NCI-H526 treated with DMSO at 0.1 percent for 48 hours (cell line): ENCODE data around the gene DYNC2H1.
A peak's percentile ranks its signal among the peaks of the same experiment; 100 is the strongest.
"Not testable (repeated sequence)": the region's sequence is repeated elsewhere in the genome, so short reads cannot be mapped to it uniquely, and the experiment has no call there.

Experiments
- DNase-seq: peaks from one replicate; lab custom pipeline; 2025; lab: John Stamatoyannopoulos, UW

The DYNC2H1 gene

DNA sequence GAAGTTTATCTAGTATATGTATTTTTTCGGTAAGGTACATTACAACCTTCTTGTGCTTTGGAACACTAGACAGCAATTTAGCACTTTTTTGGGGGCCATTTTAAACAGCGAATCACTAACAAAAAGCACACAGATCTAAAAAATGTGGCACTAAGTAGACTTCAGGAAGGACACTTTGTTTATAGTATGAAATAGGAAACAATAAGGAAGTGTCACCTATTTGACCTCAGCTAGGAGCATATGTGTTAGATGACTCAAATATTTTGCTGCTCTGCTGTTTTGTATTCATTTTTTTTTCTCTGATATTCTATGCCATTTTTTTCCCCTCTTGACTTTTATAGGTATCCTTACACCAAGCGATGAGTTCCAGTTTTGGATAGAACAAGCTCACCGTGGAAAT is 5.6 kb downstream of the DYNC2H1 start:
- DNase-seq: no peak

DNA sequence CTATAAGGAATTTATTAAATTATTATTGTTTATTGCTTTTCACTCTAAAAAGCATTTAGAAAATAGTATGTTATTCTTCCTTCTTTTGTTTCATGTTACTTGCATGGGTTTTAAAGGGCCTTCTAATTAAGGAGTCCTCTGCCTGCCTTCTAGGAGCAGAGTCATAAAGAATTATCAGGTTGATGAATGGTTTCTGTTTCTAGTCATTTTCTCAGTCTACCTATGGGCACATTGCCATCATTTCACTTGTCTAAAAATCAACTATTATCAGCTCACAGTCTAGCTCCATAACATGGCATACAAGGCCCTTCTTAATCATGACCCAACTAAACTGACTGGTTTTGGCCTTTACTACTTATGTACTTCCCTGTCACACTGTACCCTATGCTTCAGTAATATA is 16.2 kb downstream of the DYNC2H1 start:
- DNase-seq: no peak

DNA sequence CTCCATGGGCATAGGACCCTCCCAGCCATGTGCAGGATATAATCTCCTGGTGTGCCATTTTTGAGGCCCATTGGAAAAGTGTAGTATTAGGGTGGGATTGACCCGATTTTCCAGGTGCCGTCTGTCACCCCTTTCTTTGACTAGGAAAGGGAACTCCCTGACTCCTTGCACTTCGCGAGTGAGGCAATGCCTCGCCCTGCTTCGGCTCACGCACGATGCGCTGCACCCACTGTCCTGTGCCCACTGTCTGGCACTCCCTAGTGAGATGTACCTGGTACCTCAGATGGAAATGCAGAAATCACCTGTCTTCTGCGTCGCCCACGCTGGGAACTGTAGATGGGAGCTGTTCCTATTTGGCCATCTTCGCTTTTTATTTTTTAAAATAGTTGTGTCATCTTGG is 32.8 kb downstream of the DYNC2H1 start:
- DNase-seq: not testable (repeated sequence)

DNA sequence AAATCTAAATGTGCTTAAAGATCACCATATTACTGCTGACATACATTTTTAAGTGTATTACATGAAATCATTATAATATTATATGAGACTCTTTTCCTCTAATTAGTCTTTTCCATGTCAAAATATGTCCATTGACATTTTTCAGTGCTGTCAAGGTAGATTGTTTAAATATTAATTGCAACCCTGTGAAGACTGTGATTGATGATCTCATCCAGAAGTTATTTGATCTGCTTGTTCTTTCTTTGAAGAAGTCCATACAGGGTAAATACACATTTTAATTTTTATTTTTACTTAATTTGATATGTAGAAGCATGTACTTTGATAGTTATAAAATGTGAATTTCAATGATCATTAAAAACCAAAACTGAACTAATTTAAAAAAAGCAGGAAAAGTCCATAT is 38.4 kb downstream of the DYNC2H1 start:
- DNase-seq: no peak

DNA sequence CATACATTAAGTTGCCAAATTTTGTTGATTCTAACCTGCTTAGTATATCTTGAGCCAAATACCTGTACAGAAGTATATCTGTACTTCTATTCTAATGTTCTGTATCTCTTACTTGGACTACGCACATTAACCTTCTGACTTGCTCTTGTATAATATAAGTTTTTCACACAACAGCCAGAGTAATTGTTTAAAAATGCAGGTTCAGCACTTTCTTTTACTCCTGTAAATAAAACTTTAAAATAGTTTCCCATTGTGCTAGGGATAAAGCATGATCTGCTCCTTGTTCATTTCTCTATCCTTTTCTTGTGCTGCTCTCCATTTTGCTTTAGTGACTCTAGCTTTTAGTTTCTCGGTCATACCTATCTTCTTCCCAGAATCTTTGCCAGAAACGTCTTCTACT is 48.3 kb downstream of the DYNC2H1 start:
- no peak for DNase-seq

DNA sequence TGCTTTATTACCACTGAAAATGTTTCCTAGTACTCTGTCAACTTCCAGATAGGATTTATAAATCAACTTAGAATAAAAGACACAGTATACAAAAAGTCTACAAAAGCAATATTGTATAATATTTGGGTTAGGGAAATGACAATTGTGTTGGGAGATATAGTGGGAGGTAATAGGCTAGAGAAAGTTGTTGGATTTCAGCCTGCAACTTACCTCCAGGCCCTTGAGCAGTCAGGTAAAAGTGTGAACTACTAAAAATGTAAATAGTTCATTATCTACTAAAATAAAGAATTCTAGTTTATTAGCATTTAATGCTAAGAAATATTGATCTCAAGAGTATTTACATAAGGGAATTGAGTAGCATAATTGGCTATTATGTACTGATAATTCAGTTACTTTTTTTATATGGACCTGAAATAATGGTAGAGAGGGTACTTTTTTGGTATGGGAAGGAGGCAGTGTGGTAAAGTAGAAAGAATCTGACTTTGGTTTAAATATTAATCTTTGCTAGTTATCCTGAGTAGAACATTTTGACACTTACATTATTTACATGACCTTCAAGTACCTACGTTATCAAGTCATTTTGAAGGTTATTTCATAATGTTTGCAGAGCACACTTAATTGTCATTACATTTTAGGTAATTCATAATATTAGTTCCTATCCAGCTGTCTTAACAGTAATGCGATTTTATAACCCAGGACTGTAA is 55.0 kb downstream of the DYNC2H1 start:
- no peak for DNase-seq

DNA sequence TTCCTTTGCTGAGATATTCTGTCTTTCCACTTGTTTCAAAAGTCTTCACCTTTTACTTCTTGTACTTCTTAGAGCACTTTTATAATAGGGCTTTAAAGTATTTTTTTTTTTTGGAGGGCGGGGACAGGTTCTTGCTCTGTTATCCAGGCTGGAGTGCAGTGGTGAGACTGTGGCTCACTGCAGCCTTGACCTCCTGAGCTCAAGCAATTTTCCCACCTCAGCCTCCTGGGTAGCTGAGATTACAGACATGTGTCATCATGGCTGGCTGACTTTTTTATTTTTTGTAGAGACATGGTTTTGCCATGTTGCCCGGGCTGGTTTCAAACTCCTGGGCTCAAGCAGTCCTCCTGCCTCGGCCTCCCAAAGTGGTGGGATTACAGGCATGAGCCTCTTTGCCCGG is 57.9 kb downstream of the DYNC2H1 start:
- DNase-seq: no peak

DNA sequence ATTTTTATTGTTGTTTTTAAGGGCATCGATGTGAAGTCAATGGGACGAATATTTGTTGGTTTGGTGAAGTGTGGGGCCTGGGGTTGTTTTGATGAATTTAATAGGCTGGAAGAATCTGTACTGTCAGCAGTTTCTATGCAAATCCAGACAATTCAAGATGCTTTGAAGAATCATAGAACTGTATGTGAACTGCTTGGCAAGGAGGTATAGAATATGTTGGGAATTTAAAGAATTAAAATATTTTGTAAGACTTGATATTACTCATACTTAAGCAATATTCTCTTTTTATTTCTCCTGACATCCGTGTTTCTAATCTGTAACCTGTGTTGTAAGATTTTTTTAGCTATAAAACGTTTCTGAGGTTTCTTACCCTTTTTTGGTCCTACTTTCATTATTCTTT is 61.6 kb downstream of the DYNC2H1 start:
- DNase-seq: no peak

DNA sequence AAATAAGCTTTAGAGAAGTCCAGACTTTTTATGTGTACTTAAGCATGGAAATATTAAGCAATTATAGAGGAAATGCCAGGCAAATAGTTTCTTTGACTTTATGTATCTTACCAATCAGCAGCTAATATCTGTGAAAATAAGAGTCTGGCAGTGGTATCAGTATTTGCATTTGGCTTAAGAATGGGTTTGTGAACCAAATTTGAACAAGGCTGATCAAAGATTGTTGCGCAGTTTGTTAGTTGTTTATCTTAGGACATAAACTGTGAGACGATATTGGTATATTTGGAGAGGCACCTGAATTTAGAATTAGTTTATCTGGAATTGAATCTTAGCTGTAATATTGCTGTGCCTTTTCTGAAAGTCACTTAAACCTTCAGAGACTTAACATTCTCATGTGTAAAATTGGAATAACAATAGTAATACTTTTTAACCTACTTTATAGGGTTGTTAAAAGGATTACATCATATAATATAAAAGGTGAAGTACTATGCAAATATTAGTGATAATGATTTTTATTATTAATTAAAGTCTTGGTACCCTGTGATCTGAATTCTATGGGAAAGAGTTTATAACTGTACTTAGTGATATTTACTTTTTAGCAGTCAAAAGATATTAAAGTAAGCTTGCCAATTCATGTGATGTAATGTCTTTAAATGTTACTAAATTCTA is 66.4 kb downstream of the DYNC2H1 start:
- no peak for DNase-seq

DNA sequence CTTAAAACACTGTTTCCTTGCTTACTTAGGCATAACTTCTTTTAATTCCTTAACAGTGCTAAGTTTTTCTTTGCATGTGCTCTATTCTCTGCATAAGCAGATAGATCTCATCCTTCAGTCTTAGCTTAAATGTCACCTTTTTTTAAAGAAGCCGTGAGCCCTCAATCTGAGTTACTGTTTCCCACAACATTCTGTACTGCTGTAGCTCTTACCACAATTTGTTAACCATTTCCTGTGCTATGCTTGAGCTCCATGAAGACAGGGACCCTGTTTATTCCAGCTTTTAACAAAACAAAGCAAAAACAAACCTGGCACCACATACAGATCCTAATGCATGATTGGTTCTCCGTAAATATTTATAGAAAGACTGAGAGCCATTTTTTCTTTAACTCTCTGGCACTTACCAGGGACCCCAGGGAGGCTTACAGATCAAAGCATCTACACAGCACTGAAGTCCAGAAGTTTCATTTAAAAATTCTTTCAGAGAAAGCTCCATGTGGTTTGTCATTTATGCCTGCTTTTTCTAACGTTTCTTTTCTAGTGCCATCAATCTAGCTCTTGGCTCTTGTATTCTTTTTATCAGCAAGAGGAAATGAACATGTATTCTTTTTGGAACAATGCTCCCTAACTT is 74.9 kb downstream of the DYNC2H1 start:
- DNase-seq: no peak

DNA sequence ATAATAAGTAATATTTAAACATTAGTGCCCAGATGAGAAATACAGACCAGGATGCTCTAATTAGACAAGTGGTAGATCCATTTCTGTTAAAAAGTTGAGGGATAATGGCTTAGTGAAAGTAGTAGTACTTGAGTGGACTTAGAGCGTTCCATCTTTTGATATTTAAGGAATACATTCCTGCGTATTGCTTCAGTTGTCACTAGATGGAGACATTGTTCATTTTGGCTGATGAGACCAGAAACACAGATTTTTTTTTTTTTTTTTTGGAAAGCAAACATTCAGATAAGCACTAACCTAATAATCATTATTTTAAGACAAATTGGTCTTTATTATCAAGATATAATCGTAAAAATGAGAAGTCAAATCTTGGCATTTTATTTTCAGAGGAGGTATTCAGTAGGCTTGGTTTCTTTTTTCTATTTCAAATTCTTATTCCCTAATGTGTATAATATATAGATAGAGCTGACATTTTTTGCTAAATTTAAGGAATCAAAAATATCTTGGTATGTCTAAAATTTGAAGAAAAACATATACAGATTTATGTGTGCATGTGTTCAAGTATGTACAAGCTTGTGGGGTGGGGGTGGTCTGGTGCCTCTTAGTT is 92.9 kb downstream of the DYNC2H1 start:
- DNase-seq: peak; percentile 40

DNA sequence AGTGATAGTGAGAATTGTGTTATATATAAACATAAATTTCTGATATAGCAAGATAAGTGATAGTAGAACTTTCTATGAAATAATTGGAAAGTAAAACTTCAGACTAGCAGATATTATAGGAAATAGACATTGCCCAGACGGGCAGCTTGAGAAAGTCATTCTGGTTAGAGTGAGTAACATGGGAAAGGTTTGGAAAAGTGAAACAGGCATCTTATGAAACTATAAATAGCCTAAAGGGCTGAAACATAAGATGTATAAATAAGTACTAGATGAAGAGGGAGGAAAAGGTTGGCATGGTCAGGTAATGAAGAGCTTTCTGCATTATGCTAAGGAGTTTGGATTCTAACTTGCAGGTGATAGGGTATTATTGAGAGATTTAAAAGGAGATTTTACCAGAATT is 101.3 kb downstream of the DYNC2H1 start:
- no peak for DNase-seq

DNA sequence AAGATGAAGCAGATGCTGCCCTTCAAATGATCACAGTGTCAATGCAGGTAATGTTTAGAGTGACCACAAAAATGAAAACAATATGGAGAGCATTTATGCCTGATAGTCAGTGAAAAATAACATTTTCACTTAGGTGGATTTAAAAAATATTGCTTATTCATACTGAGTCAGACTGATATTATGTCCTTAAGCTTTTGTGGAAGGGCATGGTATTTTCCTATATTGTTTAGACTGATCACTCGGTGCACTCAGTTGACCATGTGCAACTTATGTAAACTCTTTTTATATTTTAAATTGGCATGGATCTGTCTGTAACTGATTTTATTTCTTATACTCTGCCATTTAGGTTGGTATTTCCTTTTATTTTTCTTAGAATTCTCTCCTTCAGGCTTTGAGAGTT is 106.6 kb downstream of the DYNC2H1 start:
- no peak for DNase-seq

DNA sequence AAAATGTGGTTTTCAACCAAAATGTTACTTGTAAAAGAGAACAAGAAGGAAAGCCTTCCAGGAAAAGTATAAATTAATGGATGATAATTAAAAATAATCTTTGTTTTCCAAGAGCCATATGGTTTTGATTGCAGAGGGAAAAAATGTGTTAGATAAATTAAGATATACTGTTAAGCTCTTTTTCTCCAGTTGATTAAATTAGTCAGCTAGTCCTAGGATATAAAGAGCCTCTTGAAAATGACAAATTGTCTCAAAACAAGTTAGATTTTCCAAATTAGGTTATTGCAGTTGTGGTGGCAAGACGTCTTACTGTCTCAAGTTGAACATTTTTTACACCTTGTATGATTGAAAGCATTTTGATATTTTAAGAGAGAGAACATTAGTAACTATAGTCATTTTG is 110.9 kb downstream of the DYNC2H1 start:
- no peak for DNase-seq

DNA sequence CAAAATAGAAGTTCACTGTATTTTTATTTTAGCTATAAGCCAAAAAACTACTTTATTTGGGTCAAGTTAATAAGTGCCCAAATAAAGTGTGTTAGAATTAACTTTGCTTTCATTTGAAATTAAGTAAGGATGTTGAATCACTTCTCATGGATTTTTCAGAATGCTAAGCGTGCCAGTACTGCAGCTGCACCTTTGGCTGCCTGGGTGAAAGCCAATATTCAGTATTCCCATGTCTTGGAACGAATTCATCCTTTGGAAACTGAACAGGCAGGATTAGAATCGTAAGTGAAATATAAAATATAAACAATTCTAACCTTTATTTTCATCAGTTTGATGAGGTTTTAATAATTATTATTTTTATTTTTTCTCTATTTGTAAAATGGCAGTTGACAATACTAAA is 113.6 kb downstream of the DYNC2H1 start:
- no peak for DNase-seq

DNA sequence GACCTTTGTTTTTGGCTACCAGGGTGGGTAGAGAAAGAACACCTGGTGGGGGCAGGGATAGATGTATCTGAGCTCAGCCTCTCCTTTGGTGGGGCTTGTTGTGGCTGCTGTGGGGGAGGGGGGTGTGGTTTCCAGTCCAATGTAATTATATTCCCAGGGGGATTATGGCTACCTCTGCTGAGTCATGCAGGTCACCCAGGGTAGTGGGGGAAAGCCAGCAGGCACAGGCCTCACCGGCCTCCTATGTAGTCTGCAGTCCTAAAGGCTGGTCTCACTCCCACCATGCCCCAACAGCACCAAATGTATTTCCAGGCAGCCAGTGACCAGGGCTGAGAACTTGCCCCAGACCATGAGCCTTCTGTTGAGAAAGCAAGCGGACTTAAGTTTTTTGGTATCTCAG is 119.6 kb downstream of the DYNC2H1 start:
- DNase-seq: no peak

DNA sequence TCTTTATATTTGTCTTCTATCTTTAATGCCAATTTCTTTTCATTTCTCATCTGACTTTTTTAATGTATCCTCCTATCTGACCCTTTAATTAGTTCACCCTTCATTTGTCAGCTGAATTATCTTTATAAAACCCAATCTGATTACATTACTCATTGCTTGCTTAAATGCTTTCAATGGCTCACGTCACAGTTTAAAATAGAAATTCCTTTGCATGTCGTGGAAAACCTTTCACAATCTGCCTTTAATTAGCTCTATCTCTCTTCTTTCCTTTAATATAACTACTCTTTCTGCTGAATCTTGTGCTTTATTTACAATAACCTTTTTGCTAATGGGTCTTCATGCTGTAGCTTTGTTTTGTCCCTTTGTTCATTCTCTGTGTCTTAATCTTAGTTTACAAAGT is 125.7 kb downstream of the DYNC2H1 start:
- DNase-seq: no peak

DNA sequence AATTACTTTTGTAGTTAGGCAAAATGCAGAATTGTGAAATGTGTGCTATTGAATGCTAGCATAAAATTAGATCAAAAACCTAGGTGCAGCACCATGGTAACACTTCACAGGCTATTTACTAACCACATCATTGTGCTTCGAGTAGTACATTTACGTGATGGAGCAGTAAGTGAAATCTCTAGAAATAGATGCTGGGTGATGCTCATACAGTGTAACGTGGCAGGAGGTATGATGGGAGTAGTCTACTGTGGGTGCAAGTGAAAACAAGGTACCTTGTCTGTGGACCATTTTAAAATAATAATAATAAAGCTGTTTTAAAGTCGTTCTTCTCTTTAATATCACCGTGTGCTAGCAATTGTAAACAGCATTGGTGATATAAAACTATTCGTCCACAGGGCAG is 132.3 kb downstream of the DYNC2H1 start:
- no peak for DNase-seq

DNA sequence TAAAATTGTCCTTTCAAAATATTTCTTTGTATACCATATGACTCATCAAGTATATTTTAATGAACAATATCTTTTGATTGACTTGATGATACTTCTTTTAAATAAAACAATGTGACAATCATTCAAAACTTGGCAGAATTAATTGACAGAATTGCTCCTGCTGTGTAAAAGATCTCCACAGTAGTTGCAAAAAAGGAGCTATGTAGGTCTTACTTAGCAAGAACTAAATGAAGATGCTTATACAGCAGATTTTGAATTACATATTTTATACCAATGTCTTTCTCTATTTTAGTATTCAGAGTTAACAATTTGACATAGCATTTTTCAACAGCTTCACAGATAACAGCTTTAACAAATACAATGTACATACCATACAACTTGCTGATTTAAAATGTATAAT is 144.9 kb downstream of the DYNC2H1 start:
- DNase-seq: no peak

DNA sequence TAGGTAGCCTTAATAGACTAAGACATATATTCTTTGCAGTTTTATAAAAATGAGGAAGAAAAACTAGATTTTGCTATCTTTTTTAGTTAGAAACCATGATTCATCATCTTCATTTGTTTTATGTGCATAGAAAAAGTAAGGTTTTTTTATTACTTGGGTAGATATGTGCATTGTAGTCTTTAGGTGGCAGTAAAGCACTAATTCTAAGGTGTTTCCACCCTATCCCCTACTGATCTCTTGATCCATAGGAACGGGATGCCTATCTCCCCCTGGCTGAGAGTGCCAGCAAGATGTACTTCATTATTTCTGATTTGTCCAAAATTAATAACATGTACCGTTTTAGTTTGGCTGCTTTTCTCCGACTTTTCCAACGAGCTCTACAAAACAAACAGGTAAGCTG is 148.1 kb downstream of the DYNC2H1 start:
- DNase-seq: peak; percentile 81

DNA sequence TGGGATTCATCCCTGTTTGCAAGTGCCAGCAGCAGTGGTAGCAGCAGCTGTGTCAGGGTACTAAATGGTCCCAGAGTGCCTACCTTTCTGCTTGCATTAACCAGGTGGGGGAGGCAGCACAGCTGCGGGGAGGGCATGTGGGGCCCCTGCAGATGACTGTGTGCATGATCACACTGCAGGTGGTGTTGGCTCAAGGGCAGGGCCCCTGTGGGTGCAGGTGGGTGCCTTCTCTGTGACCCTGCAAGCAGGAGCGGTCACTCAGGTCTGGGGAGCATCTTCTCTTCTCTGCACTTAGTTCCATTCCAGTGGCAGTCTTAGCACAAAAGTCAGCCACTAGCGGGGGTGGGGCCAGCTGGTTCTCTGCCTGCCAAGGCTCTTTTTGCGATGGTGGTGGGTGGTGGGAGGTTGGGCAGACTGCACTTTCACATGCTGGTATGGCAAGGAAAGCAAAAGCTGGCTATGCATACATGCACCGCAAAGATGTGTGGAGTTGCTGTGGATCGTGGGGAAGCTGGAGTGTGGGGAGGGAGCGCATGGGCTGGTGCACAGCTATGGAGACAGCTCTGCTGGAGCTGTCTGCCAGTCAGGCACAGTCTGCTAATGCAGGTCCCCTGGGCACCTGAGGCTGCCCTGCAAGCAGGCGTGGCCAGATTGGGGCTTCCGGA is 157.1 kb downstream of the DYNC2H1 start:
- no peak for DNase-seq

DNA sequence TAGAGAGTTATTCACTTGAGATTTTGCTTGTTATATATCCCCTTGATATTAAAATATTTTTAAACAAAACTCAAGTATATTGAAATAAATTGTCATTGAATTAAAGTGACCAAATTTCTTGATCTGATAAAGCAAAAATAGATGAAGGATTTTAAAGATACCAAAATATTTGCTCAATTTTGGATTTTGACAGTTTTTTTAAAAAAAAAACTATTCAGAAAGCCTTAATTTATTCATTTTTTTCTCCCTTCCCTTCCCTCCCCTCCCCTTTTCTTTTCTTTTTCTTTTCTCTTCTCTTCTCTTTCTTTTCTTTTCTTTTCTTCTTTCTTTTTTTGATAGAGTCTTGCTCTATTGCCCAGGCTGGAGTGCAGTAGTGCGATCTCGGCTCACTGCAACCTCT is 163.7 kb downstream of the DYNC2H1 start:
- no peak for DNase-seq

DNA sequence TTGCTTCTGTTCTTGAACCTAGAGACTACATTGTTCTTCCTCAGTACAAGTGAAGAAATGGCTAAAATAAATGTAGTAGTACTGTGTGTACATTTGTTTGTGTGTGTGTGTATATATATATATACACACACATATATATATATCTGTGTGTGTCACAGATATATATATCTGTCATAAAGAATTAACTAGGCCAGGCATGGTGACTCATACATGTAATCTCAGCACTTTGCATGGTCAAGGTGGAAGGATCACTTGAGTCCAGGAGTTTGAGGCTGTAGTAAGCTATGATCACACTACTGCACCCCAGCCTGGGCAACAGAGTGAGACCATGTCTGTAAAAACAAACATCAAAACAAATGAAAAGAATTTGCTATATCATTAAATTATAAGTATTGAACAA is 164.8 kb downstream of the DYNC2H1 start:
- no peak for DNase-seq
